GM18870 (cell line): Measurements from ENCODE around the gene PTGFR.

Source experiments
- ATAC-seq: cut with Tn5 transposase; IDR thresholded peaks from one replicate; pipeline ENCODE4 v1.9.1; 2021; ENCODE audit warnings: moderate library complexity; ENCODE audit not compliant: unreplicated experiment

PTGFR gene

DNA sequence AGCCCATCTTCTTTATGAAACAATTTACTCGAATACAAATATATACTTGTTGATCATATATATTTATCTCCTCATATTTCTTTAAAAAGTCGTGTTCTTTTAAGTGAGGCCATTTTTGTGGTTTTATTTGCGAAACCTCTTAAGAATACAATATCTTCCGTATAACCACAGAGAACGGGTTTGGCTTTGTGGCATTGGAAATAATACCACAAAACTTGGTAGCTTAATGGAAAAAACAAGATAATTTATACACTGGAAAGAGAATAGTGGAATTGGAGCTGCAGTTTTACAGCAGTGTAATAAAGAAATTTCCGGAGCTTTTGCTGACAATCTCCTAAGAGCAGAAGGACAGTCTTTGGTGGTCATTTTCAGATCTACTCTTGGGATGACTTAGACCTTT, 29.4 kb downstream of the PTGFR start:
- no peak for ATAC-seq

DNA sequence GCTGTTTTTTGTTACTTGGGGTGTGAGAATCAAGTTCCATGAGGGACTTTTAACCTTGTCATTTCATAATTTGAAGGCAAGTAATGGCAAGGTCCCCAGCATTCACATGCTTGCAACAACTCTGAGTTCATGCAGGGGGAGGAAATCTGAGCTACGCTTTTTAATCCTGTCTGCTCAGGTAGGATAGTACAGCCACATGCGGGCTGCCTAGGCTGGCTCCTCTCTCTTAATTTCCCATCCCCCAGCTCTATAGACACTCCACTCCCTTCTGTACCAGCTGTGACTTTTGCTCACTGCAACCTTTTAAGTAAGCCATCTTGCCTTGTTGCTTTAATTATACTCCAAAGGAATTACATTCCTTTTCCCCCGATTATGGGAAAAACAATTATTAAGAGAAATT, 30.1 kb downstream of the PTGFR start:
- no peak for ATAC-seq

DNA sequence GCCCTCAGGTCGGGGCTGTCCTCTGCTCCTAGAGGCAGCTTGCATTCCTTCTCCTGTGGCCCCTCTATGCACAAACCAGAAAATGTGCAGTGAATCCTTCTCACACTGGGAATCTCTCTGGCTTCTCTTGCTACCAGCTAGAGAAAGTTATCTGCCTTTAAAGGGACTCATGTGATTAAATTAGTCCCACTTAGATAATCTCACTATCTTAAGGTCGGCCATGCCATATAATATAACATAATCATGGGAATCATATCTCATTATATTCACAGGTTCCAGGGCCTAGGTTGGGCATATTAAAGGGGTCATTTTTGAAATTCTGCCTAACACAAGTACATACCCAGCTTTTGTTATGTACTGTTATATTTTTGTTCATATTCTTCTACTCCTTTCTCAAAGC, 31.4 kb downstream of the PTGFR start:
- ATAC-seq = no peak

GRCh38 chr1:78526496-78526895, 35.7 kb downstream of the PTGFR start:
- ATAC-seq = no peak

- no peak for ATAC-seq
Measured at GRCh38 chr1:78527706-78528105, 36.9 kb downstream of the PTGFR start.

- no peak for ATAC-seq
Measured at GRCh38 chr1:78533527-78533926, 42.8 kb downstream of the PTGFR start.

DNA sequence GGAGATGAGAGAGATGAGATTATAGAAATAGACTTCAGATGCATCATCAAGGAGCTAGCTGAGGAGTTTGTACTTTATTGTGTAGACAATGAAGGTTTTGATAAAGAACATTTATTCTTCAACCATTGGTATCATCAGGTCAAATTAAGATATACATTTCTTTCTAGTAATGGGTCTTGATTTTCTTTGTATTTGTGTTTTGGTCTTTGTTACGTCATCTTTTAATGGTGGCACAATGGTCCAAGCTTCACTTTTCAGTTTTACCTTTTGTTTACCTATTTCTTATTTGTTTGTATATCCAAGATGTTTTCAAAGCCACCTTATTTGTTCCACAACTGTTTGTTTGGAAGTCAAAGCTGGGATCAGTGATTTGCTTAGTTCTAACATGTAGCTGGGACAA, 44.5 kb downstream of the PTGFR start:
- no peak for ATAC-seq

GRCh38 chr1:78536427-78536826, 45.7 kb downstream of the PTGFR start:
- no peak for ATAC-seq

DNA sequence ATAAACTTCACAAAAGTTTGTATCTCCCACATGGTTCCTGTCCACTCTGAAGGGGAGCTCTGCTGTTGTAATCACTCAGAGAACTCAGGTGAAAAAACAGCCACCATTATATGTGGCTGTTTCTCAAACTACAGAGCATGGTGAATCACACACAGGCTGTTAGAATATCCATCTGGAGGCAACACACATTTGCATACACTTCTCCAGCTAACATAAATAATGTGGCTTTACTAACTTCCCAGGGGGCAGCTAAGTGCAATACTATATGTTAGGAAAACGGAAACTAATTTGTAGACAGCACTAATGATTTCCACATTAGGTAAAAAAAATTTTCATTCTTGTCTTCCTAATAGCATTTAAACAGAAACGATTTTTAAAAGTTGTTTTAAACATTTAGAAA, 49.3 kb downstream of the PTGFR start:
- no peak for ATAC-seq

GRCh38 chr1:78541479-78541878, 50.7 kb downstream of the PTGFR start:
- no peak for ATAC-seq

DNA sequence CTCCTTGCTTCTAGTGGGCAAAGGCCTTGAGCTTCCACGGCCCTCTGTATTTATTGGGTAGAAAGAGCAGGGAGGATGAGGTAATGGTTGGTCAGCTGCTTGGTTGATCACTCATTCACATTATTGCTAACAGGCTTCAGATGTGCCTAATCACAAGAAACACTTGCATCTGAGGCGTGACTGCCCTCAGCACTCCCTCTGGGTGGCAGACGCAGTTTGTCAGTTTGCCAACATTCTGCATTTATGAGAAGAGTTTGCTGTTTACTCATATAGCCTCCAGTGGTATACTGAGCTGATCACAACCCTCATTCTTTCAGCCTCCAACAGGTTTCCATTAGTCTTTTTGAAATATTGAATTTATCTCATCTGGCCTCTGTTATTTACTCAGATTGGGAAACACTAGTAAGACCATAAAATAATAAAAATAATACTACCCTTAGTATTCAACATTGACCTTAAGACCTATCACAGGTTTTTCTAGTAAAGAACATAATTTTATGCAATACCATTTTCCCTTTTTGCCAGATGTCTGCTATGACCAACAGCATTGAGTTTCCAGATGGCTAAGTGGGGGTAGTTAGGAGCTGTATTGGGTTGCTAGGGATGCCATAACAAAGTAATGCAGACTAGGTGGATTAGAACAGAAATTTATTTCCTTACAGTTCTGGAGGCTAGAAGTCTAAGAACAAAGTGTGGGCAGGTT, 53.3 kb downstream of the PTGFR start:
- no peak for ATAC-seq

- no peak for ATAC-seq
Measured at GRCh38 chr1:78547081-78547480, 56.3 kb downstream of the PTGFR start.

DNA sequence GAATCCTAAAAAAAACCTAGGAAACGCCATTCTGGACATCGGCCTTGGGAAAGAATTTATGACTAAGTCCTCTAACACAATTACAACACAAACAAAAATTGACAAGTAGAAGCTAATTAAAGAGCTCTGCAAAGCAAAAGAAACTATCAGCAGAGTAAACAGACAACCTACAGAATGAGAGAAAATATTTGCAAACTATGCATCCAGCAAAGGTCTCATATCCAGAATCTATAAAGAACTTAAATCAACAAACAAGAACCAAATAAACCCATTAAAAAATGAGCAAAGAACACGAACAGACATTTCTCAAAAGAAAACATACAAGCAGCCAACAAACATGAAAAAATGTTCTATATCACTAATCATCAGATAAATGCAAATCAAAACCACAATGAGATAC, 58.6 kb downstream of the PTGFR start:
- ATAC-seq = no peak

- no peak for ATAC-seq
Measured at GRCh38 chr1:78549891-78550290, 59.1 kb downstream of the PTGFR start.

- no peak for ATAC-seq
Measured at GRCh38 chr1:78553859-78554258, 63.1 kb downstream of the PTGFR start.

DNA sequence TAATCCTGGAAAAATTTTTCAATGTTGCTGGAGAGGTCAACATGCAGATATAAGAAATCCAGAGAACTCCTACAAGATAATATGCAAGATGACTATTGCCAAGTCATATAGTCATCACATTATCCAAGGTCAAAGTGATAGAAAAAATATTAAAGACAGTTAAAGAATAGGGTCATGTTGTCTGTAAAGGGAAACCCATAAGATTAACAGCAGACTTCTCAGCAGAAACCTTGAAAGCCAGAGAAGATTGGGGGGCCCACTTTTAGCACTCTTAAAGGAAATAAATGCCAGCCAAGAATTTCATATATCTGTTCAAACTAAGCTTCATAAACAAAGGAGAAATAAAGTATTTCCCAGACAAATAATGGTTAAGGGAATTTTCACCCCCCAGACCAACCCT, 64.1 kb downstream of the PTGFR start:
- ATAC-seq = no peak

- ATAC-seq = no peak
Measured at GRCh38 chr1:78559680-78560079, 68.9 kb downstream of the PTGFR start.

DNA sequence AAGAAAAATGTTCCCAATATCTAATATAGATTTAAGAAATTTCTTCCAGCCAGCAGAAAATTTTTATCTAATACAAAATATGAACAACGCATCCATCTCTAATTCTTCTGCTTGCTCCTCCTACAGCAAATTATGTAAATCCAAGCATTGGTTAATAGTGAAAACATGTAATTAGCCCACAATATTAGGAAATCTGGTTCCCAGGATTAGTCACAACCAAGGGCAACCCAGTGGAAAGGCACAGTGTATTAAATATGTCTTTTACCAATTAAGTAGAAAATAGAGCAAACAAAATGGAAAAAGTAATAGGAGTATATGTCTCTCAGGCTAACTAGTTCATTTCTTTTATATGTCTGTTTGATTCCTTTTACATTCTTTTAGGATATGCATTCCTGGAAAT, 70.0 kb downstream of the PTGFR start:
- no peak for ATAC-seq

GRCh38 chr1:78561856-78562255, 71.1 kb downstream of the PTGFR start:
- ATAC-seq = no peak

GRCh38 chr1:78565393-78565792, 74.6 kb downstream of the PTGFR start:
- ATAC-seq = no peak

- ATAC-seq = no peak
Measured at GRCh38 chr1:78570539-78570938, 79.8 kb downstream of the PTGFR start.

GRCh38 chr1:78577257-78578100, 86.7 kb downstream of the PTGFR start:
- ATAC-seq = no peak
